ENCODE data around the gene CWC22.

DNA sequence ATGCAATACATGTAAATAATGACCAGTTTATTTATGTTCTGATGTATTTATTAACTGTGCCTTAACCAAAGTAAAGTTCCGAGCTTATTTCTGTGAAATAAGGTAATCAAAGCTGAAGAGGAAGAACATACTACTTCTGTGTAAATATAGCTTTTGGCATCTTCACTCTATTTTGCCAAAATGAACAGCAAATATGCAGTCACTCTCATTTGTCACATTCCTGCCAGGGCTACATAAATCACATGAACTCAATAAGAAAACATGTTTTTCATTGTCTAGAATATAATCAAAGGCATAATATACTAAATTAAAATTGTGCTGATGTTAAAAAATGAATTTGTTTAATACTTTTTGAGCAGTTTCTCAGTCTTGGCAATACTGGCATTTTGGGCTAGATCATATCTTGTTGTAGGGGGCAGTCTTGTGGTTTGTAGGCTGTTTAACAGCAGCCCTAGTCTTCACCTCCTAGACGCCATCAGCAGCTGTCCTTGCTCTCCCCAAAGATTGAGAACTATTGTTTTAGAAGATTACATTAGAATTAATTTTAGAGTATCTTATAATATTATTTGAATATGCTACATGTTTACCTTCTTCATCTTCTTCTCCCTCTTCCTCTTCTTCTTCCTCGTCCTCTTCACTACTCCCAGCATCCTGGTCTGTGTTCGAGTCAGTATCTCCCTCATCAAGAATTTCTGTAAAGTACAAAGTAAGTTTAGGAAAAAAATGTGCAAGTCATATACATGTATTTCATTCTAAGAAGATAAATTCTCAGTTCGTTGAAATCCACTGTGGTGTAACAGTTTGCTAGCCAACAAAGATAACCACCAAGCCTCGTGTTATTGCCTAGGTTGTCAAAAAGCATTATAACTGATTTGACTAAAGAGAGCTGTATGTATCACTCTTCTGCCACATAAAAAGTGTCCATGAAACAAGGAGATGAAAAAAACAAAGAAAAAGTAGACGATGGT, 41.5 kb downstream of the CWC22 start:
- TF ChIP-seq, protein P1, sequence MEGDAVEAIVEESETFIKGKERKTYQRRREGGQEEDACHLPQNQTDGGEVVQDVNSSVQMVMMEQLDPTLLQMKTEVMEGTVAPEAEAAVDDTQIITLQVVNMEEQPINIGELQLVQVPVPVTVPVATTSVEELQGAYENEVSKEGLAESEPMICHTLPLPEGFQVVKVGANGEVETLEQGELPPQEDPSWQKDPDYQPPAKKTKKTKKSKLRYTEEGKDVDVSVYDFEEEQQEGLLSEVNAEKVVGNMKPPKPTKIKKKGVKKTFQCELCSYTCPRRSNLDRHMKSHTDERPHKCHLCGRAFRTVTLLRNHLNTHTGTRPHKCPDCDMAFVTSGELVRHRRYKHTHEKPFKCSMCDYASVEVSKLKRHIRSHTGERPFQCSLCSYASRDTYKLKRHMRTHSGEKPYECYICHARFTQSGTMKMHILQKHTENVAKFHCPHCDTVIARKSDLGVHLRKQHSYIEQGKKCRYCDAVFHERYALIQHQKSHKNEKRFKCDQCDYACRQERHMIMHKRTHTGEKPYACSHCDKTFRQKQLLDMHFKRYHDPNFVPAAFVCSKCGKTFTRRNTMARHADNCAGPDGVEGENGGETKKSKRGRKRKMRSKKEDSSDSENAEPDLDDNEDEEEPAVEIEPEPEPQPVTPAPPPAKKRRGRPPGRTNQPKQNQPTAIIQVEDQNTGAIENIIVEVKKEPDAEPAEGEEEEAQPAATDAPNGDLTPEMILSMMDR (IDR thresholded peaks at IDR 0.05; ENCODE audit: low read length), result no peak
- TF ChIP-seq EZH2phosphoT487 (IDR thresholded peaks at IDR 0.05; ENCODE audit: low read length), result no peak

All from MM.1S (cell line).